Cortex of kidney (tissue), 1 donor: ENCODE data around the gene KLK15.

ENCODE experiments used
- DNase-seq: peaks from one replicate; lab custom pipeline; 2025; lab: John Stamatoyannopoulos, UW

KLK15 gene

GRCh38 chr19:50833117-50833801 lies at the start of gene KLK15:
Gene KLK15, minus strand, starts transcription at chr19:50833574. Its CDS starts 2,082 bp downstream, at chr19:50831492.
- DNase-seq, result no peak

GRCh38 chr19:50882188-50882587 lies 48.8 kb upstream of the KLK15 start:
- no peak for DNase-seq

- DNase-seq, result no peak
Measured at GRCh38 chr19:50880241-50880640, 46.9 kb upstream of the KLK15 start.

- DNase-seq, result no peak
Measured at GRCh38 chr19:50878851-50879250, 45.5 kb upstream of the KLK15 start.

GRCh38 chr19:50877338-50877737 lies 44.0 kb upstream of the KLK15 start:
- no peak for DNase-seq

GRCh38 chr19:50876456-50876855 lies 43.1 kb upstream of the KLK15 start:
- DNase-seq, result no peak

GRCh38 chr19:50875795-50876422 lies 42.5 kb upstream of the KLK15 start:
- DNase-seq, result no peak

GRCh38 chr19:50874211-50874610 lies 40.8 kb upstream of the KLK15 start:
- DNase-seq, result no peak

- DNase-seq, result no peak
Measured at GRCh38 chr19:50873056-50873455, 39.7 kb upstream of the KLK15 start, which contains the start of gene KLK2. Gene KLK2, plus strand, starts transcription at chr19:50873439. Its CDS starts 35 bp downstream, at chr19:50873474.

GRCh38 chr19:50870417-50871089 lies 37.2 kb upstream of the KLK15 start:
- no peak for DNase-seq

GRCh38 chr19:50869479-50869878 lies 36.1 kb upstream of the KLK15 start:
- no peak for DNase-seq

- no peak for DNase-seq
Measured at GRCh38 chr19:50861496-50862286, 28.3 kb upstream of the KLK15 start.

GRCh38 chr19:50861010-50861409 lies 27.6 kb upstream of the KLK15 start:
- no peak for DNase-seq

- no peak for DNase-seq
Measured at GRCh38 chr19:50859849-50860248, 26.5 kb upstream of the KLK15 start.

- DNase-seq, result no peak
Measured at GRCh38 chr19:50858886-50859285, 25.5 kb upstream of the KLK15 start.

- no peak for DNase-seq
Measured at GRCh38 chr19:50857366-50857765, 24.0 kb upstream of the KLK15 start.

- DNase-seq, result no peak
Measured at GRCh38 chr19:50854636-50855410, 21.4 kb upstream of the KLK15 start, which contains the start of gene KLK3. Gene KLK3, plus strand, starts transcription at chr19:50854915. Its CDS starts 41 bp downstream, at chr19:50854956.

- DNase-seq, result no peak
Measured at GRCh38 chr19:50851620-50852019, 18.2 kb upstream of the KLK15 start.

- DNase-seq, result no peak
Measured at GRCh38 chr19:50850738-50851137, 17.4 kb upstream of the KLK15 start.

- no peak for DNase-seq
Measured at GRCh38 chr19:50844296-50844935, 11.0 kb upstream of the KLK15 start.

- no peak for DNase-seq
Measured at GRCh38 chr19:50843701-50844221, 10.4 kb upstream of the KLK15 start.
